ENCODE data around the gene TALDO1.

TALDO1 gene

DNA sequence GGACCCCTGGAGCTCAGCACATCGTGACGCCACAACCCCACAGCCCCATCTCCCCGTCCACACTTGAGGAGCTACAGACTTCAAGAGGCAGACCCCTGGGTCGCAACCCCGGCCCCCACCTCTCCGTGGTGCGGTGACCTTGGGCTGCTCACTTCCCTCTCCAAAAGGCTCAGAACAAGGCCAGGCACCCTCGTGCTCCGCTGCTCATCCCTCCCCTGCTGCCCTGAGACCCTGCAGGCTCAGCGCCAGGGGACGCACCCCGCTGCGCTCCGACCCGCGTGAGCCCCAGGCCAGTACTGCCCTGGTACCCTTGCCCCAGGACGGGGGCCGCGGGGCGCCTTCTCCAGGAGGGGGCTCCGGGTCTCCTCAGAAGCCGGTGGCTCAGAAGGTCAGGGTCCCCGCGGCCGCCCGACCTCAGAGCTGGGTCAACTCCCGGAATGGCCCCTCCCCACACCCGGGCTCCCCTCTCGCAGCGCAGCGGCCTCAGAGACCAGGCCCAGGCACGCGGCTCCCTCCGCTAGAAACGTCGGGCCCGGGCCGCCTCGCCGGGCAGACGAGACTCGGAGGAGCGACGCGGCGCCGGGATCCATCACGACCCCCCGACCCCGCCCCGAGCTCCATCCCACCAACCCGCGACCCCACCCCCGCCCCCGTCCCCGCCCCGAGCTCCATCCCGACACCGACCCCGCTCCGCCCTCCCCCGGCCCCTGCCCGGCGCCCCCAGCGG lies 29.5 kb downstream of the TALDO1 start:
- TF ChIP-seq SIN3A (IDR thresholded peaks at IDR 0.05; ENCODE audit: borderline replicate concordance, insufficient read depth, low read length) (peak; percentile 19; the same call in 1 of the 2 replicates), FOXP2 (optimal IDR thresholded peaks at IDR 0.05; ENCODE audit: borderline replicate concordance, extremely low read depth, extremely low read length, insufficient read depth) (no peak)

DNA sequence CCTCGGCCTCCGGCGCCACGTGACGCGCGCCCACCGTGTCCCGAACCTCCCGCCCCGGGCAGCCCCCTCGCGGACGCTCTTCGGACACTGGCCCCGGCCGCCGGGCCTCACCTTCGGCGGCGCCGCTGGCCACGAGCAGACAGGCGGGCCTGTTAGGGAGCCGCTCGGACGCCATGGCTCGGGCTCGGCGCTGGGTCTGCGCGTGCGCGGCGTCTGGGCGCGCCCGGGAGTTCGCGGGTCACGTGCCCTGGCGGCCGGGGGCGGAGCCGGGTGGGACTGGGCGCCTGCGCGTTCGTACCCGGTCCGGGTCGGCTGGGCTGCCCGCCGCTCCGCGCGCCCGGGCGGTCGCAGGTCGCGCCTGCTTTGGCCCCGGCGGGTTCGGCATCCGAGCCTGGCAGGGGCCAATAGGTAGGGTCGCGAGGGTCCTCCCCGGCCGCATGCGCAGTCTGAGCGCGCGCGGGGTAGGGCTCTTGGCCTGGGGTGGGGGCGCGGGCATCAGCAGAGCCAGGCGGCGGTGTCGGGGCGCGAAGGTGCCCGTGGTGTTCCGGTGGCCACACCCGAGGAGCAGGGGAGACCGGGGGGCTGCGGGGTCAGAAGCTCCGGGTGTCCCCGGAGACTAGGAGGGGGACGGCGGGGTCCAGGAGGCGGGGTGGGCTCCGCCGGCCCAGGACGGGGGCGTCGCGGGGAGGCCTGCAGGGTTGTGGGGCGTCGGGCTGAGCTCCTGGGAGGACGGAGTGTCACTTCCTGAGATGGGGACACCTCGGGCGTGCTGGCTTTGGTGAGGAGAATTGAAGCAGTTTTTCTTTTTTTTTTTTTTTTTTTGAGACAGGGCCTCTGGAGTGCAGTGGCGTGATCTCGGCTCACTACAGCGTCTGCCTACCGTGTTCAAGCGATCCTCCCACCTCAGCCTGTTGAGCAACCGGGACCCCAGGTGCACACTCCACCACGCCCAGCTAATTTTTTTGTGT lies 30.3 kb downstream of the TALDO1 start, which contains the start of gene GATD1:
GATD1 (minus strand) TSS at position 200 of the 968 bp plus-strand sequence; CDS start at position 175, 25 bp downstream.
- TF ChIP-seq SIN3A (IDR thresholded peaks at IDR 0.05; ENCODE audit: borderline replicate concordance, insufficient read depth, low read length), result no peak
- TF ChIP-seq, protein P1, sequence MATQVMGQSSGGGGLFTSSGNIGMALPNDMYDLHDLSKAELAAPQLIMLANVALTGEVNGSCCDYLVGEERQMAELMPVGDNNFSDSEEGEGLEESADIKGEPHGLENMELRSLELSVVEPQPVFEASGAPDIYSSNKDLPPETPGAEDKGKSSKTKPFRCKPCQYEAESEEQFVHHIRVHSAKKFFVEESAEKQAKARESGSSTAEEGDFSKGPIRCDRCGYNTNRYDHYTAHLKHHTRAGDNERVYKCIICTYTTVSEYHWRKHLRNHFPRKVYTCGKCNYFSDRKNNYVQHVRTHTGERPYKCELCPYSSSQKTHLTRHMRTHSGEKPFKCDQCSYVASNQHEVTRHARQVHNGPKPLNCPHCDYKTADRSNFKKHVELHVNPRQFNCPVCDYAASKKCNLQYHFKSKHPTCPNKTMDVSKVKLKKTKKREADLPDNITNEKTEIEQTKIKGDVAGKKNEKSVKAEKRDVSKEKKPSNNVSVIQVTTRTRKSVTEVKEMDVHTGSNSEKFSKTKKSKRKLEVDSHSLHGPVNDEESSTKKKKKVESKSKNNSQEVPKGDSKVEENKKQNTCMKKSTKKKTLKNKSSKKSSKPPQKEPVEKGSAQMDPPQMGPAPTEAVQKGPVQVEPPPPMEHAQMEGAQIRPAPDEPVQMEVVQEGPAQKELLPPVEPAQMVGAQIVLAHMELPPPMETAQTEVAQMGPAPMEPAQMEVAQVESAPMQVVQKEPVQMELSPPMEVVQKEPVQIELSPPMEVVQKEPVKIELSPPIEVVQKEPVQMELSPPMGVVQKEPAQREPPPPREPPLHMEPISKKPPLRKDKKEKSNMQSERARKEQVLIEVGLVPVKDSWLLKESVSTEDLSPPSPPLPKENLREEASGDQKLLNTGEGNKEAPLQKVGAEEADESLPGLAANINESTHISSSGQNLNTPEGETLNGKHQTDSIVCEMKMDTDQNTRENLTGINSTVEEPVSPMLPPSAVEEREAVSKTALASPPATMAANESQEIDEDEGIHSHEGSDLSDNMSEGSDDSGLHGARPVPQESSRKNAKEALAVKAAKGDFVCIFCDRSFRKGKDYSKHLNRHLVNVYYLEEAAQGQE (IDR thresholded peaks at IDR 0.05; ENCODE audit: insufficient read depth in 1 of 2, low read depth in 2 of 2, low read length in 2 of 2), result peak in 1 of 2 experiments; percentile 56; a peak in 1 of 4 replicates
- peak; percentile 57 for TF ChIP-seq FOXP2 (optimal IDR thresholded peaks at IDR 0.05; ENCODE audit: borderline replicate concordance, extremely low read depth, extremely low read length, insufficient read depth)
- peak; percentile 83 for TF ChIP-seq POLR2AphosphoS5 (IDR thresholded peaks at IDR 0.05; ENCODE audit: low read depth, low read length)
- TF ChIP-seq TAF1 (IDR thresholded peaks at IDR 0.05; ENCODE audit: borderline replicate concordance, insufficient read depth, low read length), result peak; percentile 85

DNA sequence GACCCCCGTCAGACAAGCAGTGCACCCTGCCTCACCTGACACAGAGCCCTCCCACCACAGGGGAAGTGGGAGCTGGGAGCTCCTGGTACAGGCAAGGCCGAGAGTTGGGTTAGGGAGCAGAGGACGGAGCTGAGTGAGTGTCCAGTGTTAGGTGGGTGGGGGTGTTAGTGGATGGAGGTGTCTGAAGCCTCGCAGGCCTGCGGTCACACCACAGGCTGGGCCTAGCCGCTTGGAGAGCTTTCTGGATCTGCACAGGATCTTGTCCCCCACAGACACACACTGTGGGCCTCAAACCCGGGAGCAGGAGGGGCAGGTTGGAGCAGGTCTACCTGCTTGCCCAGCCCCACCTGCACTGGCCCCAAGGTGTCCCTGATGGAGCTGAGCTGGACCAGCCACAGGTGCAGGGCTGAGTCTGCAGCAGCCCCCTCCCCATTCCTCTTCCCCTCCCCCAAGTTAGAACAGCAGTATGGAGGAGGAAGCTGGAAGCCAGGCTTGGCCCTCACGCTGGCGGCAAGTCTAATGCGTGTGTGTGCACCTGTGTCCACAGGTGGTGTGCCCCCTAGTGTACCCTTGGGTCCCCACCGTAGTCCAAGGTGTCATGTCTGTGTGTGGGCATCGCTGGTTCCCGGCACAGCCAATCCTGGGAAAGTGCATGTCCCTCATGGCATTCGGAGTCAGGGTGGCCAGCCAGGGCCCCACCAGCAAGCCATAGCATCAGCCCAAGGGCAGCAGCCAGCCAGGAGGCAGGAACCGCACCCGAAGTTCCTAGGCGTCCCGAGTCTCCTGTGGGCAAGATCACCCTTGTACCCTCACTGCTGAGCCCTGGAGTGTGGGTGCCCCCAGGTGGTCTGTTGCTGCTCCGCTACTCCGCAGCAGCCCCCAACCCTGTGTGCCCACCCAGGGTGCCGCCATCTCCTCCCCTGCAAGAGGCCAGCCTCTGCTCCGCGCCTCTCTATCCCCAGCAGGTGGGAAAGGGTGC lies 32.0 kb downstream of the TALDO1 start:
- no peak for TF ChIP-seq FOXP2 (optimal IDR thresholded peaks at IDR 0.05; ENCODE audit: borderline replicate concordance, extremely low read depth, extremely low read length, insufficient read depth)

DNA sequence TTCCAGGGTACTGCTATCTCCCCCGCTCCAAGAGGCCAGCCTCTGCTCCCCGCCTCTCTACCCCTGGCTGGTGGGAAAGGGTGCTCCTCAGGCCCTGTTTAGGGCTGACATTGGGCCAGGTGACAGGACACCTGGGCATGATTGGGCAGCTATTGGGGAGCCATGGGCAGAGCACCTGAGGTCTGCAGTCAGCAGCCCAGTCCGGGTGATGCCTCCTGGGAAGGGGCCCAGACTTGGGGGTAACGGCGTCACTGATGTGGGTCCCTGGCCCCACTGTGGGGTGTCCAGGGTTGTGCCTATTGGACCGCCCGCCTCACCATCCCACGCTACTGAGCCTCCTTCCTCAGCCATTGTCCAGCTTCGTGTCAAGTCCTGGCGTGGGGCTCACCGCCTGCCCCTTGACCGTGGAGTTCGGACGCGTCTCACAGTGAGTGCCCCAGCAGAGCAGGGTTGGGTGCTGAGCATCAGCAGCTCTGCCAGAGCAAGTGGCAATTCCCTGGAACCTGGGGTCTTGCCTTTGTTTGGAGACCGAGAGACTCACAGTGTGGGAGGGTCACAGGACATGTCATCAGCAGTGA lies 32.8 kb downstream of the TALDO1 start:
- TF ChIP-seq, protein P1 (IDR thresholded peaks at IDR 0.05; ENCODE audit: insufficient read depth in 1 of 2, low read depth in 2 of 2, low read length in 2 of 2), result no peak
- TF ChIP-seq TAF1 (IDR thresholded peaks at IDR 0.05; ENCODE audit: borderline replicate concordance, insufficient read depth, low read length) (no peak), SIN3A (IDR thresholded peaks at IDR 0.05; ENCODE audit: borderline replicate concordance, insufficient read depth, low read length) (no peak), FOXP2 (optimal IDR thresholded peaks at IDR 0.05; ENCODE audit: borderline replicate concordance, extremely low read depth, extremely low read length, insufficient read depth) (no peak), POLR2AphosphoS5 (IDR thresholded peaks at IDR 0.05; ENCODE audit: low read depth, low read length) (no peak)

DNA sequence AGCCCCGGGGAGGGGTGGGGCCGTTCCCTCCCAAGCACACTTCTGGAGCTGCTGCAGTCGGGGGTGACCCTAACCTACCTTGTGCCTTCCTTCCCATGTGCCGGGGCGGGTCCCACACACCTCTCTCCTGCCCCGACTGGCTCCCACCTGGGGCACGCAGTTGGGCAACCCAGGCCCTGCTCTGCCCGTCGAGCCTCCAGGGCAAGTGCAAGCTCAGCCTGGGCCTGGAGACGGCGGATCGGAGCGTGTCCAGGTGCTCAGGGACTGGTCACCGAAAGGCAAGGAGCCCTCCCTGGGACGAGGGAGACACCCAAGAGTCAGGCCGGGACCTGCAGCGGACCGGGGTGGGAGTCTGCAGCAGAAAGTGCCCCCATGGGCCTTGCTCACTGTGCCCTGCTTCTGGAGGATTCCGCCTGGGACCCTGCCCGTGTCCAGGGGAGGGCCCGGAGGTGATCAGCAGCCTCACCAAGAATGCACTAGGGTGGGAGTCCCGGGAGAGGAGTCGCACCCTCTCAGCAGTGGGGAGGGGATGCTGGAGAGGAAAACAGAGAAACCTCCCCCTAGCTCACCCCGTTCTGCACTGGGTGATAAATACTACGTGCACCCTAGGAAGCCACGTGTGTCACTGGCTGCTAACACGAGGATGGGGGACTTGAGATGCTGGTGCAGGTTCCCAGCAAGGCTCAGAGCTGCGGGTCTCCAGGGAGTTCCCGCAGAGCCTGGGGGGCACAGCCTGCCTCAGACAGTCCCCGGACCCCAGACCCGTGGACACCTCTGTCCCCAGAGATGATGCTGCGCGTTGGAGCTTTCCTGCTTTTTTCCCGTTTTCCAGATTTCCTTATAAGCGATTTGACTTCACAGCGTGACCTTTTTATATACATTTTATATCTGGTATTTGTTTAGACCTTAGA lies 35.3 kb downstream of the TALDO1 start:
- TF ChIP-seq POLR2AphosphoS5 (IDR thresholded peaks at IDR 0.05; ENCODE audit: low read depth, low read length) (peak; percentile 9; the same call in 1 of the 2 replicates), TAF1 (IDR thresholded peaks at IDR 0.05; ENCODE audit: borderline replicate concordance, insufficient read depth, low read length) (no peak), FOXP2 (optimal IDR thresholded peaks at IDR 0.05; ENCODE audit: borderline replicate concordance, extremely low read depth, extremely low read length, insufficient read depth) (no peak), SIN3A (IDR thresholded peaks at IDR 0.05; ENCODE audit: borderline replicate concordance, insufficient read depth, low read length) (no peak)
- TF ChIP-seq, protein P1 (IDR thresholded peaks at IDR 0.05; ENCODE audit: insufficient read depth in 1 of 2, low read depth in 2 of 2, low read length in 2 of 2), result no peak

Measured in PFSK-1 (cell line).